SU-DHL-6 (cell line): ENCODE data around the gene SLC30A10.

Source experiments
- H2AFZ ChIP-seq: fragments of 200-600 bp; sonication (generic); 2 replicates; pipeline ENCODE4 v1.6.1; 2014; ENCODE audit warnings: low read depth, mild to moderate bottlenecking, moderate library complexity, mixed read lengths, antibody characterized with exemption, low read length; ENCODE audit not compliant: severe bottlenecking
- H3F3A ChIP-seq: fragments of 200-600 bp; shearing (Covaris generic); 2 replicates; pipeline ENCODE4 v1.6.0; 2016; ENCODE audit warnings: antibody characterized with exemption, mild to moderate bottlenecking; ENCODE audit not compliant: insufficient read depth
- H3K27ac ChIP-seq: fragments of 200-600 bp; sonication (generic); 2 replicates; pipeline ENCODE4 v1.5.1; 2016; ENCODE audit warnings: low read depth, mild to moderate bottlenecking, low read length, moderate library complexity, mixed read lengths
- H3K27me3 ChIP-seq: fragments of 200-600 bp; sonication (generic), shearing (Covaris generic); 2 replicates; pipeline ENCODE4 v1.6.0; 2014; ENCODE audit warnings: mild to moderate bottlenecking, low read length
- H3K36me3 ChIP-seq: fragments of 200-600 bp; sonication (generic); 2 replicates; pipeline ENCODE4 v1.6.1; 2014; ENCODE audit warnings: mild to moderate bottlenecking, low read length, mixed read lengths
- H3K4me2 ChIP-seq: fragments of 300-600, 200-600 bp; shearing (Covaris generic), sonication (generic); 2 replicates; pipeline ENCODE4 v1.6.0; 2014; ENCODE audit warnings: low read length, low read depth, mild to moderate bottlenecking; ENCODE audit not compliant: poor library complexity, severe bottlenecking
- H3K4me3 ChIP-seq: fragments of 200-600 bp; sonication (generic); 2 replicates; pipeline ENCODE4 v1.5.1; 2014; ENCODE audit warnings: antibody characterized with exemption, low read length, mild to moderate bottlenecking, mixed read lengths; ENCODE audit not compliant: insufficient read depth, poor library complexity, severe bottlenecking
- H3K79me2 ChIP-seq: fragments of 200-600 bp; sonication (generic); 2 replicates; pipeline ENCODE4 v1.6.1; 2014; ENCODE audit warnings: mild to moderate bottlenecking, low read length, moderate library complexity; ENCODE audit not compliant: insufficient read depth
- H3K9ac ChIP-seq: fragments of 200-600 bp; sonication (generic); 2 replicates; pipeline ENCODE4 v1.7.0; 2014; ENCODE audit warnings: mild to moderate bottlenecking, low read length
- H3K9me2 ChIP-seq: fragments of 200-600 bp; sonication (generic); replicated peaks from 2 replicates; pipeline ENCODE4 v1.6.1; 2014; ENCODE audit warnings: low read length; ENCODE audit not compliant: insufficient read depth
- H3K9me3 ChIP-seq: fragments of 200-600 bp; sonication (generic); 2 replicates; pipeline ENCODE4 v1.6.1; 2014; ENCODE audit warnings: low read length, mixed read lengths; ENCODE audit not compliant: insufficient read depth
- H4K20me1 ChIP-seq: fragments of 200-600 bp; sonication (generic); 2 replicates; pipeline ENCODE4 v1.6.1; 2014; ENCODE audit warnings: low read depth, mild to moderate bottlenecking, antibody characterized with exemption, low read length, moderate library complexity, mixed read lengths
- CTCF ChIP-seq: fragments of 200-600 bp; sonication (generic); IDR thresholded peaks from one replicate; pipeline ENCODE4 v1.5.1; 2017; ENCODE audit warnings: antibody characterized with exemption, mild to moderate bottlenecking, low read length, moderate library complexity; ENCODE audit not compliant: insufficient read depth, poor library complexity, severe bottlenecking
- EZH2phosphoT487 ChIP-seq: fragments of 200-600 bp; sonication (generic), shearing (Covaris generic); conservative IDR thresholded peaks from 2 replicates; pipeline ENCODE4 v1.6.1; 2018; ENCODE audit warnings: mild to moderate bottlenecking, antibody characterized with exemption, low read length, moderate library complexity, mixed read lengths

SLC30A10 gene

DNA sequence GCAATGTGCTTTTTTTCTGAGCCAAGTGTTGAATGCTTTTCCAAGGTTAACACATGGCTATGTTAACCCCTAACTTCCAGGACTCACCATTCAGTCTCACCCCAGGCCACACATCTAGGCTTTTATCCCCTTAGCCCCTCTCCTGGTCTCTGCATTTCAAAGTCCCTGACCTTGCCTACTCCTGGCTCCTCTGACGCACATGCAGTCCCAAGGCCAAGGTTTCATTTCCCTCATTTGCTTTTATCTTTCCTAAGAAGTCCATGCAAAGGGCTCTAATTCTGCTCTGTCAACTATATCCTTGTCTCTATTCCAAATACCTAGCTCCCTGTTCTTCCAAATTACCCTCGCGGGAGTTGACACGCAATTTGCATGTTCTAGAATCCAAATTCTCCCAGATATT, 25.4 kb downstream of the SLC30A10 start:
- no peaks in the 10 kb centered on the region for H4K20me1 ChIP-seq
- H3K79me2 ChIP-seq = no peaks in the 10 kb centered on the region
- no peaks in the 10 kb centered on the region for H3K27me3 ChIP-seq
- no peak overlapping the region for H2AFZ ChIP-seq
- H3K36me3 ChIP-seq = no peaks in the 10 kb centered on the region
- no peak overlapping the region for H3K27ac ChIP-seq
- H3K9me3 ChIP-seq = no peaks in the 10 kb centered on the region
- no peak overlapping the region for H3K4me2 ChIP-seq
- no peak for TF ChIP-seq CTCF
- TF ChIP-seq EZH2phosphoT487 = no peak
- H3K4me3 ChIP-seq = no peak overlapping the region
- no peak overlapping the region for H3K9ac ChIP-seq
- no peaks in the 10 kb centered on the region for H3K9me2 ChIP-seq
- H3F3A ChIP-seq = no peaks in the 10 kb centered on the region

DNA sequence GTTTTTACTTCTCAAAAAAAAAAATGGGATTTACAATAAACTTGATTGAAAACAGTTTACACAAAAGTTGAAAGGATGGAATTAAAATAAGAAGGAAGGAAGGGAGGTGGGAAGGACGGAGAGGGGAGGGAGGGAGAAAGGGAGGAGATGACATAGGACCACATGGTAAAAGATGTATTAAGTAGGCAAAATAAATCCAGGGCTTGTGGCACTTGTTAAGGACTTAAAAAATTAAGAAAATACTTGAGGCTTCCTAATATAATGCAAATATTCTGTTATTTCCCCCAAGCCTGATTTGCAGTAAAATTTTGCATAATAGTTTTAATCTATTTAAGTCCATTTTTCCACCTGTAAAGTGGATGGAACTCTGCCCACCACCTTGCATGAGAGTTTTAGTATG, 27.5 kb downstream of the SLC30A10 start:
- no peaks in the 10 kb centered on the region for H3K9me2 ChIP-seq
- H3F3A ChIP-seq = no peaks in the 10 kb centered on the region
- no peaks in the 10 kb centered on the region for H4K20me1 ChIP-seq
- no peaks in the 10 kb centered on the region for H3K9me3 ChIP-seq
- no peak for TF ChIP-seq CTCF
- H2AFZ ChIP-seq = no peak overlapping the region
- no peak overlapping the region for H3K27ac ChIP-seq
- no peak overlapping the region for H3K9ac ChIP-seq
- no peak overlapping the region for H3K4me2 ChIP-seq
- no peaks in the 10 kb centered on the region for H3K27me3 ChIP-seq
- H3K36me3 ChIP-seq = no peaks in the 10 kb centered on the region
- H3K79me2 ChIP-seq = no peaks in the 10 kb centered on the region
- H3K4me3 ChIP-seq = no peak overlapping the region

DNA sequence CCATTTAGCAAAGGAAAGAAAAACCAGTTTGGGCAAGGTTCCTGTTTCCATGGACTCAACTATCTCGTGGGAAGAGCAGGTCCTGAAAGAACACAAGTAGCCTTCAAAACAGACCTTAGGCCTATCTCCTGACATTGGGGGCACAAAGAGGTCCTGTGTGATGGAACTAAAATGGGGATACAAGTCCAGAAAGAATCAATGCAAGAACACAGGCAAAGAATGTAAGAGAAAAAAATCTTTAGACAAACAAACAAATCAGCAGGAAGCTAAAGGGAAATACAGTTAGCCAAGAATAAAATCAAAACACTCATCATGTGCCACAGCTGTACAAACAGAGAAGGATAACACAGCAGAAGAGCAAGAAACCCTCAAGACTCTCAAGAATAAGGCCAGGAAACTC, 28.2 kb downstream of the SLC30A10 start:
- Histone ChIP-seq H3F3A (no peaks in the 10 kb centered on the region), H3K27ac (no peak overlapping the region), H3K9ac (no peak overlapping the region), H3K27me3 (no peaks in the 10 kb centered on the region), H3K79me2 (no peaks in the 10 kb centered on the region), H3K4me3 (no peak overlapping the region), H3K4me2 (no peak overlapping the region), H4K20me1 (no peaks in the 10 kb centered on the region), H3K36me3 (no peaks in the 10 kb centered on the region), H3K9me2 (no peaks in the 10 kb centered on the region), H2AFZ (no peak overlapping the region), H3K9me3 (no peaks in the 10 kb centered on the region)
- TF ChIP-seq EZH2phosphoT487 (no peak), CTCF (no peak)

DNA sequence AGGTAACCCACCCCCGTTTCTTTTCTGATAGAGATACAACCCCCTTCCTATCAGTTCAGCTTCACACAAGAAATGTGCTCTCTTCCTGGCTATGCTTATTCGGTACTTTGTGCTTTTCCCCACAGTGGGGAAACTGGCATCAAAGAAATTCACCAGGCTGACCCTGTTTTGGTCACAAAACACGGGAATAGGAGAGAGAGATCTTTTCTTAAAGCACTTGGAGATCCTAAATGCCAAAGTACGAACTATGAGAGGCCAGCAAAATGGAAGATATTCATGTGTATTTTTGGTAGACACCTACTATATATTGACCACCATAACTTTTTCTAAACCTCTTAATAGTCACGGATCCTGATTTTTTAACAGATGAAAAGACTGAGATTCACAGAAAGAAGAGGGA, 30.0 kb downstream of the SLC30A10 start:
- H3K36me3 ChIP-seq = no peaks in the 10 kb centered on the region
- H3K79me2 ChIP-seq = no peaks in the 10 kb centered on the region
- no peak overlapping the region for H3K4me2 ChIP-seq
- TF ChIP-seq EZH2phosphoT487 (no peak), CTCF (no peak)
- H3K9me3 ChIP-seq = no peaks in the 10 kb centered on the region
- H3K27me3 ChIP-seq = no peaks in the 10 kb centered on the region
- no peak overlapping the region for H3K27ac ChIP-seq
- H3F3A ChIP-seq = no peaks in the 10 kb centered on the region
- H3K9ac ChIP-seq = no peak overlapping the region
- no peak overlapping the region for H2AFZ ChIP-seq
- no peak overlapping the region for H3K4me3 ChIP-seq
- H4K20me1 ChIP-seq = no peaks in the 10 kb centered on the region
- no peaks in the 10 kb centered on the region for H3K9me2 ChIP-seq
